ENCODE measurements around the gene RPGRIP1L.
"Not testable (repeated sequence)": the region's sequence is repeated elsewhere in the genome, so short reads cannot be mapped to it uniquely, and the experiment has no call there.

The RPGRIP1L gene

GRCh38 chr16:53693320-53693719 lies 10.3 kb downstream of the RPGRIP1L start:
- CTCF ChIA-PET: no interaction called here
- Mint-ChIP-seq H3K27ac (no peak overlapping the region), H3K27me3 (no peaks in the 10 kb centered on the region), H3K4me3 (no peak overlapping the region), H3K36me3 (peaks cover 7% of the 10 kb centered on the region), H3K4me1 (no peaks in the 10 kb centered on the region), H3K9me3 (no peaks in the 10 kb centered on the region)
- no peak for DNase-seq

- Mint-ChIP-seq H3K4me1 (no peaks in the 10 kb centered on the region), H3K4me3 (no peak overlapping the region), H3K36me3 (peaks cover 5% of the 10 kb centered on the region), H3K9me3 (no peaks in the 10 kb centered on the region), H3K27ac (no peak overlapping the region), H3K27me3 (no peaks in the 10 kb centered on the region)
- CTCF ChIA-PET: no interaction called here
- DNase-seq: no peak
These were observed 11.5 kb downstream of the RPGRIP1L start for GRCh38 chr16:53692146-53692545.

DNA sequence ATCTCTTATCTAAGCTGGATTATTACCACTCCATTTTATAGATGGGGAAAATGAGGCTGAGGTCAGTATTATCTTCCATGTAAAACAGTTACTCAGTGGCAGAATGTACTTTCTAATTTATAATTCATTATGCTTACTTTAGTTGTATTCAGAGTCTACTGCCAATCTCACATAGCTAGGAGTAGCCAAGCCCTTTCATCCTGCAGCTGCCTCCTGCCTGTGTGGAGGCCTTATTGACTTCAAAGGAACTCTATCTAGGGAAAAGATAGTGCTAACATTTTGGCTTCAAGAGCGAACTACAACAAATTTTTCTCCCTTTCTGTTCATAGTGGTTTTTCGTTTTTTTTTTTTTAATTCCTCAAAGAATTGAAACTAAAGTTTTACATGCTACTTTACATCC lies 12.9 kb downstream of the RPGRIP1L start:
- Mint-ChIP-seq H3K27ac (no peak overlapping the region), H3K4me3 (no peak overlapping the region), H3K36me3 (peaks cover 2% of the 10 kb centered on the region), H3K9me3 (no peaks in the 10 kb centered on the region), H3K27me3 (no peaks in the 10 kb centered on the region), H3K4me1 (no peaks in the 10 kb centered on the region)
- DNase-seq: no peak
- CTCF ChIA-PET: interaction anchor here (0.6 kb wide), 1 partner anchor 205 kb away, joined by 3 read pairs; no protein-coding TSS in a partner anchor

DNA sequence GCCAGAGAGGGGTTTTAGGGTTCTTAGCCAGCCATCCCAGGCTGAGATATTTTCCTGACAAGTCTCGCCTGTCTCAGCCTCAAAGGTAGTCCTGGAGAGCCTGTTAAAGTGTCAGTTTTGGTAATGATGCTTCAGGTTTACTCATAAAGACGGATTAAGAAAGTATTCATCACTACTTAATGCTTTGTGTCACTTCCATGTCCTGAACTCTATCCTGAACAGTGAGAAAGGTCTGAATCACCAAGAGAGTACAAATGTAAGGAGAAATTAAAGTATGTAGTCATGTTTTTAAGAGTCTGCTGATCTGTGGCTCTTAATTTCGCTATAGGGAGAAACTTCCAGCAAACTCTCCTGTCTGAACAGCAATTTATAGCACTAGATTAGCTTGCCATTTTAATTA lies 14.0 kb downstream of the RPGRIP1L start:
- CTCF ChIA-PET: no interaction called here
- peaks cover 6% of the 10 kb centered on the region for H3K36me3 Mint-ChIP-seq
- DNase-seq: no peak
- H3K27ac Mint-ChIP-seq: no peak overlapping the region
- H3K9me3 Mint-ChIP-seq: no peaks in the 10 kb centered on the region
- no peaks in the 10 kb centered on the region for H3K27me3 Mint-ChIP-seq
- H3K4me1 Mint-ChIP-seq: no peaks in the 10 kb centered on the region
- no peak overlapping the region for H3K4me3 Mint-ChIP-seq

GRCh38 chr16:53686710-53687109 lies 16.9 kb downstream of the RPGRIP1L start:
- DNase-seq: no peak
- H3K4me1 Mint-ChIP-seq: no peaks in the 10 kb centered on the region
- H3K27me3 Mint-ChIP-seq: no peaks in the 10 kb centered on the region
- no peak overlapping the region for H3K27ac Mint-ChIP-seq
- CTCF ChIA-PET: no interaction called here
- H3K9me3 Mint-ChIP-seq: no peaks in the 10 kb centered on the region
- peaks cover 6% of the 10 kb centered on the region for H3K36me3 Mint-ChIP-seq
- no peak overlapping the region for H3K4me3 Mint-ChIP-seq

DNA sequence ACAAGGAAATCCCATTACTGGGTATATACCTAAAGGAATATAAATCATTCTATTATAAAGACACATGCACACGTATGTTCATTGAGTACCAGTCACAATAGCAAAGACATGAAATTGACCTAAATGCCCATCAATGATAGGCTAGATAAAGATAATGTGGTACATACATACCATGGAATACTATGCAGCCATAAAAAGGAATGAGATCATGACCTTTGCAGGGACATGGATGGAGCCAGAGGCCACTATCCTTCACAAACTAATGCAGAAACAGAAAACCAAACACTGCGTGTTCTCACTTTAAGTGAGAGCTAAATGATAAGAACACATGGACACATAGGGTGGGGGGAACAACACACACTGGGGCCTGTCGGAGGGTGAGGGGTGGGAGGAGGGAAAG lies 18.3 kb downstream of the RPGRIP1L start:
- H3K9me3 Mint-ChIP-seq, H3K27me3 Mint-ChIP-seq, H3K4me3 Mint-ChIP-seq, H3K27ac Mint-ChIP-seq, H3K4me1 Mint-ChIP-seq, H3K36me3 Mint-ChIP-seq, CTCF ChIA-PET, DNase-seq: not testable (repeated sequence)

- Mint-ChIP-seq H3K27ac (no peak overlapping the region), H3K4me3 (no peak overlapping the region), H3K36me3 (peaks cover 6% of the 10 kb centered on the region), H3K4me1 (no peaks in the 10 kb centered on the region), H3K27me3 (no peaks in the 10 kb centered on the region), H3K9me3 (no peaks in the 10 kb centered on the region)
- no peak for DNase-seq
- CTCF ChIA-PET: no interaction called here
These were observed 22.3 kb downstream of the RPGRIP1L start for GRCh38 chr16:53681354-53681753.

DNA sequence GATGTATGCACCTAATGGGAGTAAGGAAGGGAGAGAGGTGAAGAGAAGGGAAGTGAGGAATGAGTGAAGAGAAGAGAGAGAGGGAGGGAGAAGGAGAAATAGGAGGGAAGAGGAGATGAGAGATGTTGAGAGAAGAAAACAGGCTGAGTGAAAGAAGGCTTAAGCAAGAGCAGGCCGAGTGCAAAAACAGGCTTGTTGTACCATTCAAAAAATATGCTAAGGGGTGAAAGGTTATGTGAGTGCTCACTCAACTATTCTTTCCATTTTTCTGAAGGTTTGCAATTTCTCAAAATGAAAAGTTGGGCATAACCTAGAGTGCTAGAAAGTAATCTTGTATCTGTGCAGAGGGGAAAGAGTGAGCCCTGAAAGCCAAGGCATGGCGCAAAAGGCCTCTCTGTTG lies 22.9 kb downstream of the RPGRIP1L start:
- H3K9me3 Mint-ChIP-seq: no peaks in the 10 kb centered on the region
- no peak for DNase-seq
- no peaks in the 10 kb centered on the region for H3K27me3 Mint-ChIP-seq
- H3K4me3 Mint-ChIP-seq: no peak overlapping the region
- H3K36me3 Mint-ChIP-seq: peaks cover 6% of the 10 kb centered on the region
- H3K4me1 Mint-ChIP-seq: no peaks in the 10 kb centered on the region
- H3K27ac Mint-ChIP-seq: no peak overlapping the region
- CTCF ChIA-PET: no interaction called here

DNA sequence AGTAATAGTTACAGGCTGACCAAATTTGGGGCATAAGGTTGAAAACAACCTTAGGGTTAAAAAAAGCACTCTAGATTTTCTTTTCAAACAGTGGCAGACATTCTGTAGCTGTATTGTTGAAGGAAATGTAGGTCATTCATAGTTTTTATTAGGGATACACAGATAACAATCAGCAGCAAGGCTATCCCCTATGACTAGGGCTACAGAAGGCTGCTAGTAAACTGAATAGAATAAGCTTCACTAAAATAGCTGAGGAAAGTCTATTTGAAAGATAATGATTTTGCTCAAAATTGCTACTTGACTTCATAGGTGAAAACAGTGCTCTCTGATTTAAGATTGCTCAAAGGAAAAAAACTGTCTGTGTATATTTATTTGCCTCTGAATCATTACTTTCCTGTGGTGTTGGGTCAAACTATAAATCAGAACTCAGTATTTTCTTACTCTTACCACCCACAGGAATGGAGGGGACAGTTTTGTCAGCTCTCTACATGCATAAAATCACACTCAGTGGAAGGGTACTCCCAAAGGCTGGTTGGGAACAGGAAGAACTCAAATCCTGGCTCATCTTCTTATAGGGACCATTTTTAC lies 24.8 kb downstream of the RPGRIP1L start:
- H3K27me3 Mint-ChIP-seq: no peaks in the 10 kb centered on the region
- no peaks in the 10 kb centered on the region for H3K9me3 Mint-ChIP-seq
- no peak for DNase-seq
- CTCF ChIA-PET: no interaction called here
- no peak overlapping the region for H3K27ac Mint-ChIP-seq
- no peak overlapping the region for H3K4me3 Mint-ChIP-seq
- H3K36me3 Mint-ChIP-seq: peaks cover 2% of the 10 kb centered on the region
- no peaks in the 10 kb centered on the region for H3K4me1 Mint-ChIP-seq

- CTCF ChIA-PET: no interaction called here
- H3K27me3 Mint-ChIP-seq: no peaks in the 10 kb centered on the region
- no peak for DNase-seq
- H3K27ac Mint-ChIP-seq: no peak overlapping the region
- no peak overlapping the region for H3K4me3 Mint-ChIP-seq
- no peaks in the 10 kb centered on the region for H3K4me1 Mint-ChIP-seq
- no peaks in the 10 kb centered on the region for H3K36me3 Mint-ChIP-seq
- H3K9me3 Mint-ChIP-seq: no peaks in the 10 kb centered on the region
These were observed 25.5 kb downstream of the RPGRIP1L start for GRCh38 chr16:53678155-53678554.

GRCh38 chr16:53673189-53673588 lies 30.5 kb downstream of the RPGRIP1L start:
- CTCF ChIA-PET: no interaction called here
- Mint-ChIP-seq H3K4me3 (no peak overlapping the region), H3K9me3 (no peaks in the 10 kb centered on the region), H3K27me3 (no peaks in the 10 kb centered on the region), H3K27ac (no peak overlapping the region), H3K4me1 (no peaks in the 10 kb centered on the region), H3K36me3 (no peaks in the 10 kb centered on the region)
- DNase-seq: no peak

DNA sequence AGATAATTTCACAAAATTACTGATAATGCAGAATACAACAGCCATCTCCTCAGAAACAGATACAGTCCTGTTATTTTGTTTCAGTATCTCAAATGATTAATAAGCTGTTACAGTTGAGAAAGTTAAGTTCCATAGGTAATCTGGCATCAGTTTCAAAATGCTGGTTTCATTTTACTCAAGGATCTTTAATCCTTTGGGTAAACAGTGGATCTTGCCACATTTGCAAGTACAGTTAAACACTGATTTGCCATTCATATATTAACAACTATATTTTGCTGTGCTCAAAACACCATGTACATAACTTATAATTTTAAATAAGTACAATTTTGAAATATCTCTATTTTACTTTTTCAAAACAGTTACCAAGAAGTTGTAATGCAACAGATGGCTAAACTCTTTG lies 31.2 kb downstream of the RPGRIP1L start:
- no peak overlapping the region for H3K27ac Mint-ChIP-seq
- H3K4me3 Mint-ChIP-seq: no peak overlapping the region
- H3K9me3 Mint-ChIP-seq: no peaks in the 10 kb centered on the region
- no peaks in the 10 kb centered on the region for H3K27me3 Mint-ChIP-seq
- H3K36me3 Mint-ChIP-seq: no peaks in the 10 kb centered on the region
- CTCF ChIA-PET: no interaction called here
- no peak for DNase-seq
- no peaks in the 10 kb centered on the region for H3K4me1 Mint-ChIP-seq

DNA sequence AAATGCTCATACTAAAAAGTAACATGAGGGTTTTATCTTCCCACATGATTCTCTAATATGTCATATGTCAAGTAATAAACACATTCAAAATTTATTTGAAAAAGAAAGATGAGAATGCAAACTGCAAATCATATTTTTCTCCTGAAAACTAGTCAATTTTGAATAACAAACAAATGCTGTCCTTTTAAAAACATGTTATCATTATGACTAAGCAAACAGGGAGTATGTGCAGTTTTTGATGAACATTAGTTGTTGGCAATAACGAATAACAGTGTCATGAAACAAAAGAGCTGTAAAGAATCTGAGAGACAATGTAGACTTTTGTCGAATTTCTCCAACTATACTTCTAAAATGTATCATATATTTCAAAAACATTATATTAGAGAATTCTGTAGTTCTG lies 34.8 kb downstream of the RPGRIP1L start:
- Mint-ChIP-seq H3K4me3 (no peak overlapping the region), H3K9me3 (no peaks in the 10 kb centered on the region), H3K27ac (no peak overlapping the region), H3K4me1 (no peaks in the 10 kb centered on the region), H3K27me3 (no peaks in the 10 kb centered on the region), H3K36me3 (no peaks in the 10 kb centered on the region)
- CTCF ChIA-PET: no interaction called here
- no peak for DNase-seq

GRCh38 chr16:53666786-53667415 lies 36.8 kb downstream of the RPGRIP1L start:
- CTCF ChIA-PET: no interaction called here
- Mint-ChIP-seq H3K4me1 (no peaks in the 10 kb centered on the region), H3K27me3 (no peaks in the 10 kb centered on the region), H3K9me3 (no peaks in the 10 kb centered on the region), H3K27ac (no peak overlapping the region), H3K4me3 (no peak overlapping the region), H3K36me3 (no peaks in the 10 kb centered on the region)
- no peak for DNase-seq

DNA sequence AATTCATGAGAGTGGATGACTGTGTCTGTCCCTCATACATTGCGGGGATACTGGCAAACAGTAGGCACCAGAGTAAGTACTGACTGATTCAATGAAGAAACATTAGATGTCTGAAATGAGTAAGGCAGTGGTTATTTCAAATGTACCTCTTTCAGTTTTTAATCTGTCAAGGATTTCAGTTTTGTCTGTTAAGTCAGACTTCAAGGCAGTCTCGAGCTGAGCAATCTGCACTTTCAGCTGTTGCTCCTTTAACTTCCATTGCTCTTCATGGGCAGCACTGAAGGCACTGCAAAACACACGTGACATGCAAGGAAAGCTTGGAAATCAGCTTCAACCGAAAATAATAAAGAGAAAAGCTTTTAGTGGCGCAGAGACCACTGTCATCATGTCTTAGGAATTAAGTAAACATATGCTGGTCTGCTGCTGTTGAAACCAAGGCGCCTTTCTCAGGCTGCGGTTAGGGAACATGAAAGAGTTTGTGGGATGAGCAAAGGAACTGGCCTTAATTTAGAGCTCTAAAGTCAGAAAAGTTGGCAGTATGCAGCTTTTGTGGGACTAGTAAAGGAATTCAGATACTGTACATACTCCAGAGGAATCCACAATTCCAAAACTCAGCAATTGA lies 38.8 kb downstream of the RPGRIP1L start:
- H3K27ac Mint-ChIP-seq: no peak overlapping the region
- no peaks in the 10 kb centered on the region for H3K9me3 Mint-ChIP-seq
- no peaks in the 10 kb centered on the region for H3K27me3 Mint-ChIP-seq
- no peak overlapping the region for H3K4me3 Mint-ChIP-seq
- CTCF ChIA-PET: no interaction called here
- no peaks in the 10 kb centered on the region for H3K36me3 Mint-ChIP-seq
- H3K4me1 Mint-ChIP-seq: no peaks in the 10 kb centered on the region
- no peak for DNase-seq

All from activated naive CD4-positive, alpha-beta T cell treated with anti-CD3 and anti-CD28 coated beads, Interleukin-2, amount 10 ng/mL, durations not matched to agents 7 days and 5 days (primary cell).